ENCODE data around the gene ECSCR. TPM values are rescaled to one million over a fixed set of nuclear protein-coding genes. Genes with fewer than 3 reads are reported as not detected.

ECSCR gene
- total RNA-seq, 1 donor from 2014 or later, result not detected

DNA sequence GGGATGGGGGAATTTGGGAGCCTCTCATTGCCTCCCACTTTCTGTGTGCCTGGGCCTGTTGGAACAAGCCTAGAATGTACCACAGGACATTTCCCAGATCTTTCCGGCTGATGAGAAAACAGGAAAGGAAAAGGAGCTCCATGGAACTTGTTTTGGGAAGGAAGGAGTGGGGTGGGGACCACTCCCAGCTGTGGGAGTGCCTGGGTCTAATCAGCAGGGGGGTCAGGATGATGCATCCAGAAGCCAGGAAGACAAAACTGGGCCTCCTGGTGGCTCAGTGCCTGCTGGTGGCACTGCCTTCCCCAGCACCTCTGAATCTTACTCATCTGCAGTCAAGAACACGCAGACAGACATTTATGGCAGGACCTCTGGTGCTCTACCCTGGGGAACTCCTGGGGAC is 11.0 kb upstream of the ECSCR start:
- Histone ChIP-seq H3K27me3 (ENCODE audit: control insufficient read depth, insufficient read depth, low read length) (peaks cover 3% of the 10 kb centered on the region), H3K4me3 (ENCODE audit: low read depth, low read length) (no peak overlapping the region)
- DNase-seq (ENCODE audit: low read depth), result no peak

DNA sequence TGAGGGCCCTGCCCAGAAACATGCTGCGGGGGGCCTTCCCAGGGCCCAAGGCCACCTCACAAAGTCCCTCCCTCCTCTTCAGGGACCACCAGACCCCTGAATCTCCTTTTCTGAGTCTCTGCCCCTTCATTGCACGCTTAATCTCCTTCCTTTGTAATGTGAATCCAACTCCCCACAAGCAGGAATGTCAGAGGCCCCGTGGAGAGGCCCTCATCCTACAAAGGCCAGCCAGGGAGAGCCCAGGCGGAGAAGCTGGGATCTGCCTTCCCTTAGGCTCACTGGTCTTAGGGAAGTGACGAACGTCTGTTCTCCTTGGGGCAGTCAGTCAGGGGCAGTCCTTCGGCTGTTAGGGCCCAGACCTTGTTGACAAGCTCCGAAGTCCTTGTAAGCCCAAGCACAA is 10.6 kb upstream of the ECSCR start:
- peaks cover 3% of the 10 kb centered on the region for H3K27me3 ChIP-seq (ENCODE audit: control insufficient read depth, insufficient read depth, low read length)
- no peaks in the 10 kb centered on the region for H3K36me3 ChIP-seq (ENCODE audit: control insufficient read depth, insufficient read depth, low read length)
- no peak for TF ChIP-seq CTCF (IDR thresholded peaks at IDR 0.05; ENCODE audit: insufficient read depth, low read length, poor library complexity, severe bottlenecking)
- DNase-seq (ENCODE audit: low read depth), result no peak
- no peak overlapping the region for H3K4me3 ChIP-seq (ENCODE audit: low read depth, low read length)

More for the DNA sequence above, 11.0 kb upstream of the ECSCR start:
- no peaks in the 10 kb centered on the region for H3K36me3 ChIP-seq (ENCODE audit: control insufficient read depth, insufficient read depth, low read length)
- TF ChIP-seq CTCF (IDR thresholded peaks at IDR 0.05; ENCODE audit: insufficient read depth, low read length, poor library complexity, severe bottlenecking), result no peak

GRCh38 chr5:139472386-139473030 is 10.0 kb upstream of the ECSCR start:
- TF ChIP-seq CTCF (IDR thresholded peaks at IDR 0.05; ENCODE audit: insufficient read depth, low read length, poor library complexity, severe bottlenecking), result no peak
- no peak overlapping the region for H3K4me3 ChIP-seq (ENCODE audit: low read depth, low read length)
- peaks cover 3% of the 10 kb centered on the region for H3K27me3 ChIP-seq (ENCODE audit: control insufficient read depth, insufficient read depth, low read length)
- no peaks in the 10 kb centered on the region for H3K36me3 ChIP-seq (ENCODE audit: control insufficient read depth, insufficient read depth, low read length)
- no peak for DNase-seq (ENCODE audit: low read depth)

DNA sequence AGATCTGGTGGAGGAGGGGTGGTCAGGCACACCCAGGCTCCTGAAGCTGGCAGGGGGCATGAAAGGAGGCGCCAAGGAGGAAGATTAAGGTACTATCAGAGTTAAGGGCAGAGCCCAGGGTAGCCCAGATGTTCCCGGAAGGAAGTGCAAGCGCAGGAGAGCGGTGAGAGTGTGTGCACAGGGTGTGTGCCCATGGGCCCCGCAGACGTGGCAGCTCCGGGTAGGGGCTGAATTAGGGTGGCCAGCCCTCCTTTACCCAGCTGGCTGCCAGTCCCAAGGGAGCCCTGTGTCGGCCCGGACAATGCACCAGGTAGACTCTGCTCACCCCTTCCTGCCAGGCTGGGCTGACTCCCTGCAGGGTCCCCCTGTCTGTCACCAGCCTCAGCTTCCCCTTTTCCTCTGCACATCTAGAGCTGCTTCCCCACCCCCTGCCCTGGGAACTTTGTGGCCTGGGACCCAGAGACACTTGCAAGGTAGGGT is 8.3 kb upstream of the ECSCR start, which contains the start of gene SMIM33:
Gene SMIM33, plus strand, starts transcription at position 184 of the 480 bp plus-strand sequence. Its CDS starts 118 bp downstream, at position 302.
- no peak for DNase-seq (ENCODE audit: low read depth)
- Histone ChIP-seq H3K27me3 (ENCODE audit: control insufficient read depth, insufficient read depth, low read length) (peaks cover 3% of the 10 kb centered on the region), H3K36me3 (ENCODE audit: control insufficient read depth, insufficient read depth, low read length) (no peaks in the 10 kb centered on the region), H3K4me3 (ENCODE audit: low read depth, low read length) (no peak within 1 kb of the TSS)
- TF ChIP-seq CTCF (IDR thresholded peaks at IDR 0.05; ENCODE audit: insufficient read depth, low read length, poor library complexity, severe bottlenecking), result no peak

GRCh38 chr5:139468421-139468931 is 5.9 kb upstream of the ECSCR start:
- Histone ChIP-seq H3K36me3 (ENCODE audit: control insufficient read depth, insufficient read depth, low read length) (no peaks in the 10 kb centered on the region), H3K4me3 (ENCODE audit: low read depth, low read length) (no peak overlapping the region), H3K27me3 (ENCODE audit: control insufficient read depth, insufficient read depth, low read length) (peaks cover 3% of the 10 kb centered on the region)
- TF ChIP-seq CTCF (IDR thresholded peaks at IDR 0.05; ENCODE audit: insufficient read depth, low read length, poor library complexity, severe bottlenecking), result no peak
- DNase-seq (ENCODE audit: low read depth), result no peak

Data from kidney epithelial cell (primary cell).